ENCODE results near the gene TBRG1.
"Not testable (repeated sequence)": the region's sequence is repeated elsewhere in the genome, so short reads cannot be mapped to it uniquely, and the experiment has no call there.

Gene TBRG1, protein sequence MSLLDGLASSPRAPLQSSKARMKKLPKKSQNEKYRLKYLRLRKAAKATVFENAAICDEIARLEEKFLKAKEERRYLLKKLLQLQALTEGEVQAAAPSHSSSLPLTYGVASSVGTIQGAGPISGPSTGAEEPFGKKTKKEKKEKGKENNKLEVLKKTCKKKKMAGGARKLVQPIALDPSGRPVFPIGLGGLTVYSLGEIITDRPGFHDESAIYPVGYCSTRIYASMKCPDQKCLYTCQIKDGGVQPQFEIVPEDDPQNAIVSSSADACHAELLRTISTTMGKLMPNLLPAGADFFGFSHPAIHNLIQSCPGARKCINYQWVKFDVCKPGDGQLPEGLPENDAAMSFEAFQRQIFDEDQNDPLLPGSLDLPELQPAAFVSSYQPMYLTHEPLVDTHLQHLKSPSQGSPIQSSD

DNA sequence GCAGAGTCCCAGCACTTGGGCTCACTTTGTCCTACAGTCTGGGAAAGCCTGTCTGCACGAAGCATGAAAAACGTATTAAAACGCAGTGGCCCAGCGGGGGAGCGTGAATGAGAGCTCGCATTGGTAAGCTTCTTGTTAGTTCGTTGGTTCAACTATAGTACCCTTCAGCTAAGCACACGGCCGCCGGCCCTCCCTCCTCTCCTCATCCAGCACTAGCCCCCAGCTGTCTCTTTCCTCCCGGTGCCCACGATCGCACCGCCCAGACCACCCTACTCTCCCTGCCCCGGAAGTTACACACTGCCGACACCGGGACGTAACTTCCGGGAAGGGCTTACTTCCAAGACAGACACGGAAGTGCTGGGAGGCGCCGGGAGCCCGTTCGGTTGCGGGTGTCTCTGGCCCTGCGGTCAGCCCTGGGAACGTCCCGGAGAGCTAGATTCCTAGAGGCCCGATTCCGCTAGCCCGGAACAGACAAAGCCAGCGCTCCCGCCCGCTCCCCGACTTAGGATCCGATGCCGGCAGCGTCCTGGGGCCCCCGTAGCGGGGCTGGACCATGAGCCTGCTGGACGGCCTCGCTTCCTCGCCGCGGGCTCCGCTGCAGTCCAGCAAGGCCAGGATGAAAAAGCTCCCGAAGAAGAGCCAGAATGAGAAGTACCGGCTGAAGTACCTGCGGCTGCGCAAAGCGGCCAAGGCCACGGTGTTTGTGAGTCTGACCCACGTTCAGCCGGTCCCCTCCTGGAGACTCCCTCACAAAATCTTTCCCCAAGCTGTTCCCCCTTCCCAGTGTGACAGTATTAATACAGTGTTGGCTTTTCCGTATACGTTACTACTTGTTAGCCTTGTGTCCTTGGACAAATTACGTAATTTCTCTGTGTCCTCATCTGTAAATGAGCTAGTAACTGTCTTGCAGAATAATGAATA lies at the start of gene TBRG1:
TSS of gene TBRG1 (plus strand) at position 334 of the 921 bp plus-strand sequence. CDS start at position 554, 220 bp downstream.
- DNase-seq = peak; percentile 85

DNA sequence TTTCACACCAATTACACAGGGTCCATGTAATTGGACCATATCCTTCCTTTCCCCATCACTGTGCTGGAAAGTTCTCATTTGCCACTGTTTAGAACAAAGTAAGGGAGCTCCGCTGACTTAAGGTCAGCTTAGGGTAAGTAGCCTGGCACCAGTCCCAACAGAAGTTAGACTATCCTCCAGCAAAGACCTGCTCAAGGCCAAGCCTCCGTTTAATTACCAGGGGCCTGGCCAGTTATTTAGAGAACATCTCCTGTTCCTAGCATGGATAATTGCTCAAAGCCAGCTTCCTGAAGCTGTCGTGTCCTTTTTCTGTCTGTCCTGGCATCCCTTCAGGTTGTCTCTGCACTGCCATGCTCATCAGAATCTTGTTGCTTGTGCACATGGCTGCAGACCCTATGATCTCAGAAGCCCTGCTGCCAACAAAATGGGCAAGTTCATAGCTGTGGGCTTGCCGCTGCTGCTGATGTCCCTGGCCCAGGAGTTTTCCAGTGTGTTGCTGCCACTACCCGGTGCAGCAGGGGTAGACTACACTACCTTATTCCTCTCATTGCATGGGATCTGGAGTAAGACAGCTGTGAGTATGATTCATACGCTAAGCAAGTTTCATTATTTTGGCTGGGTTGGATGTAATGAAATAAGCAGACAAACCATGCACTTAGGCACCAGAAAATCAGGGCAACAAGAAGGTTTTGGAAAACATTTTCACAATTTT lies 44.8 kb upstream of the TBRG1 start:
- no peak for DNase-seq

GRCh38 chr11:124578761-124579160 lies 43.9 kb upstream of the TBRG1 start:
- DNase-seq = no peak

DNA sequence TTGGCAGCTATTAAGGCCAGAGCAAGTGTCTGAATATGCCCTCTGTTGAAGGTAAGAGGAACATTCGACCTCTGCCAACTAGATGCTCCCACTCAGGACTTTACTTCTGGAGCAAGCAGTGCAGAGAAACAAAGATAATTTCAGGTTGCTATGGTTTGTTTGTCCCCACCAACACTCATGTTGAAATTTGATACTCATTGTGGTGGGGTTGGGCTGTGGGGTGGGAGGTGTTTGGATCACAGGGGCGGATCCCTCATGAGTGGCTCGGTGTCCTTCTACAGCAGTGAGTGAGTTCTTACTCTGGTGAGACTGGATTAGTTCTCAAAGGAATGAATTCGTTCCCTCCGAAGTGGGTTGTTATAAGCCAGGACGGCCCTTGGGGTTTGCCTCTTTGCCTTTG lies 40.8 kb upstream of the TBRG1 start:
- DNase-seq = no peak

DNA sequence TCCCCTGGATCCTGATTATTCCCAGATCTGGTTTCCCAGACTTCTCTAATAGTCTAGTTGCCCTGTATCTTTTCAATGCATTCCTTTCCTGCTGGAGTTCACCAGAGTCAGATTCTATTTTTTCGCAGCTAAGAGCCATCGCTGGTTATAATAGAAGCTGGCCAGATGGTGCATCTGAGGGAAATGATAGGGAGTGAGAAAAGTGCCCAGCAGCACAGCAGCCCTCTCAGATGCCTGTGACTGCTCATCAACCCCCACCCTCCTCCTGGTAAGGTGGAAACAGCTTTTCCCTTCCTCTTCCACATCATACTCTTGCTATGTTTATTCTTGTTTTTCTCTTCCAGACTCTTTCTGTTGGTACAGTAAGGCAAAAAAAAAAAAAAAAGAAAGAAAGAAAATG lies 40.1 kb upstream of the TBRG1 start:
- DNase-seq = no peak

DNA sequence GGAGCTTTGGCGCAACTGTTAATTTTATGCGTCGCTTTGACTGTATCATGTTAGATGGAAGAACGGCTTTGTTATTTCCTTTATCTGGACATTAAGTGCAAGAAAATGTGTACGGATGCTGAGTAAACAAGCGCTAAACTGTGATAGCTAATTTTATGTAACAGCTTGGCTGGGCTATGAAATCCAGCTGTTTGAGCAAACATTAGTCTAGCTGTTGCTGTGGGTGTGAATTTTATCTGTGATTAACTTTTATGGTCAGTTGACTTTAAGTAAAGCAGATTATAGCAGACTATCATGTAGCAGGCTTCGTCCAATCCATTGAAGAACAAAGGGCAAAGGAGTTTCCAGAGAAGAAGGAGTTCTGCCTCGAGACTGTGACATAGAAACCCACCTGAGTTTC lies 38.9 kb upstream of the TBRG1 start:
- DNase-seq = no peak

GRCh38 chr11:124584681-124585372 lies 37.8 kb upstream of the TBRG1 start:
- no peak for DNase-seq

- peak; percentile 34 for DNase-seq
Measured at GRCh38 chr11:124586238-124586860, 36.3 kb upstream of the TBRG1 start.

DNA sequence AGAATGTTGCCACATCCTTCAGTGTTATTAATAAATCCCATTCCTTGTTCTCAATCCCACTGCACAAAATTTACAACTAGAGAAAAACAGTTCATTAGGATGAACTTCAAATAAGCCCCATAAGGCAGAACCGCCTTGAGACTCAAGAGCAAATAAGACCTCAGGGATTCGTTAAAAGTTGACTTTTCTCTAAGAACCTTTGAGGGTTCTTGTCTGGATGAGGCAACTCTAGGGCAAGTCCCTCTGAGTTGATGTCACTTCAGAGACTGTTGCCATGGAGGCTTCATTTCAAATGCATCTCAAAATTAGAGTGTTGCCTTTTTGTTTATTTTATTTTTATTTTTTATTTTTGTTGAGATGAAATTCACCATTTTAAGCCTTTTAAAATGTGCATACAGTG lies 31.2 kb upstream of the TBRG1 start:
- DNase-seq = no peak

DNA sequence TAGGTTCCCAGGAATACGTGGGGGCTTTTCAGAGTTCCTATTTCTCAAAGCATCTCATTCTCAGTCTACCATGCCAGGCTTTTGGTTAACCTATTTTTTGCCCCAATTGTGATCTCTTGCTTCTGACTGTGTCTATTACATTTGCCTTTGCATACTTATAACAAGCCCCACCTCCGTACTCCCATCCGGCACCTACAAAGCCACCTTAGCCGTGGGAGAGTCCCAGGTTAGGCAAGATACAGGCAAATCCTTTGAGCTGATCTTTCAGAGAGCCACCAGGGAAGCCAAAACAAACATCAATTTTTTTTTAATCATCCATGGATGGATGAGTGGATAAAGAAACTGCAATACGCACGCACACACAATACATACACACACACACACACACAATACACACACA lies 30.0 kb upstream of the TBRG1 start:
- DNase-seq = no peak

DNA sequence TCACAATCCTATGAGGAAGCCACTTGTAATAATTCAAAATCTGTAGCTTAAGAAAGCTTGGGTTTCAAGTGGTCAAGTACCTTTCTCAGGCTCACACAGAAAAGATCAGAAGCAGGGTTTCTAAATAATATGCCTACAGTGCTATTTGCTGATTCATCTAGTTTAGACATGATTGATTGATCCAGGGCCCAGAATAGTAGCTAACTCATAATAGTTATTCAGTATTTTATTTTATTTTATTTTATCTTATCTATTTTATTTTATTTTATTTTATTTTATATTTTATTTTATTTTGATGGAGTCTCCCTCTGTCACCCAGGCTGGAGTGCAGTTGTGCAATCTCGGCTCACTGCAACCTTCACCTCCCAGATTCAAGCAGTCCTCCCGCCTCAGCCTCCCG lies 27.4 kb upstream of the TBRG1 start:
- DNase-seq = no peak

DNA sequence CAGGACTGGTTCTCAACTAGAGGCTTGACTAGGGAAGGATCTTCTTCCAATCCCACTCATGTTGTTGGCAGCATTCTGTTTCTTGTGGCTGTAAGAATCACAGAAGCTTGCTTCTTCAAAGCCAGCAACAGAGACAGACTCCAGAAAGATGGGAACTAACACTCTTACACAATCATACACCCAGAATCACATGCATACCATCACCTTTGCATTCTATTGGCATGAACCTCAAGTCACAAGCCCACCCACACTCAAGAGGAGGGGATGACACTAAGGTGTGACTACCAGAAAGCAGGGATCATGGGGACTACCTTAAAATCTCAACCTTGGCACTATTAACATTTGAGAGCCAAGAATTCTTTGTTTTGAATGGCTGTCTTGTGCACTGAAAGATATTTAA lies 25.0 kb upstream of the TBRG1 start:
- DNase-seq = no peak

GRCh38 chr11:124600621-124601320 lies 21.9 kb upstream of the TBRG1 start:
- DNase-seq = no peak

GRCh38 chr11:124602193-124602592 lies 20.5 kb upstream of the TBRG1 start:
- DNase-seq = no peak

- not testable (repeated sequence) for DNase-seq
Measured at GRCh38 chr11:124602723-124603122, 19.9 kb upstream of the TBRG1 start.

- no peak for DNase-seq
Measured at GRCh38 chr11:124605719-124606118, 16.9 kb upstream of the TBRG1 start.

GRCh38 chr11:124608147-124608546 lies 14.5 kb upstream of the TBRG1 start:
- no peak for DNase-seq

DNA sequence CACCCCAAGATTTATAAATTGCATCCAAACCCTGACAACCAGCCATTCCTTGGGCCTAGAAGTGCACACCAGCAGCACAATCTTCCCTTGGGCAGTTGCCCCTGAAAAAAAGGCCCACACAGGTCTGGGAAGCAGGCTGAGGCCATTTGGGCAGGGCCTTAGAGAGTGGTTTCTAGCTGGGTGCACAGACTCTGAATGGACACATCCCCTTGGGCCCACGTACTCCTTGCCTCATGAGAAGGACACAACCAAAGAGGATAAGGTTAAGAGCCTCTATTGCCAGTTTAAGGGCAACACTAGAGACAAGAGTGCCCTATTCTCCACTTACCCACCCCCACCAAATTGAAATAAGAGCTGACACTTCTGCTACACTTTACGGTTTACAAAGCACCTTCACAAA lies 12.4 kb upstream of the TBRG1 start:
- DNase-seq = no peak

- DNase-seq = no peak
Measured at GRCh38 chr11:124611064-124611463, 11.6 kb upstream of the TBRG1 start, which contains the start of gene PANX3. Gene PANX3 (plus strand): TSS chr11:124611428. CDS start chr11:124611557, 129 bp downstream.

GRCh38 chr11:124612045-124612444 lies 10.6 kb upstream of the TBRG1 start:
- no peak for DNase-seq

- no peak for DNase-seq
Measured at GRCh38 chr11:124612567-124613246, 10.0 kb upstream of the TBRG1 start.
